GM19193 (cell line): ENCODE measurements around the gene TLL2.

ENCODE experiments used
- POLR2A ChIP-seq: IDR thresholded peaks from 4 replicates; pipeline ENCODE4 v1.6.1; 2011; ENCODE audit not compliant: insufficient read depth, insufficient read length; ENCODE audit errors: extremely low read depth

Gene TLL2

GRCh38 chr10:96352582-96352981 lies 161.1 kb downstream of the TLL2 start:
- no peak for TF ChIP-seq POLR2A

GRCh38 chr10:96352027-96352426 lies 161.7 kb downstream of the TLL2 start:
- TF ChIP-seq POLR2A = no peak

GRCh38 chr10:96346295-96346694 lies 167.4 kb downstream of the TLL2 start:
- no peak for TF ChIP-seq POLR2A

GRCh38 chr10:96345222-96345621 lies 168.5 kb downstream of the TLL2 start:
- TF ChIP-seq POLR2A = no peak

GRCh38 chr10:96344178-96344577 lies 169.5 kb downstream of the TLL2 start:
- no peak for TF ChIP-seq POLR2A

- no peak for TF ChIP-seq POLR2A
These were observed 171.3 kb downstream of the TLL2 start for GRCh38 chr10:96342402-96342801.

- no peak for TF ChIP-seq POLR2A
These were observed 172.2 kb downstream of the TLL2 start for GRCh38 chr10:96341219-96342182.

GRCh38 chr10:96339956-96340904 lies 173.5 kb downstream of the TLL2 start:
- no peak for TF ChIP-seq POLR2A

GRCh38 chr10:96339383-96339782 lies 174.3 kb downstream of the TLL2 start:
- no peak for TF ChIP-seq POLR2A

- TF ChIP-seq POLR2A = no peak
These were observed 175.3 kb downstream of the TLL2 start for GRCh38 chr10:96338279-96338925.

- TF ChIP-seq POLR2A = no peak
These were observed 176.6 kb downstream of the TLL2 start for GRCh38 chr10:96337106-96337505.

GRCh38 chr10:96334616-96335526 lies 178.9 kb downstream of the TLL2 start:
- no peak for TF ChIP-seq POLR2A

GRCh38 chr10:96333101-96333500 lies 180.6 kb downstream of the TLL2 start:
- TF ChIP-seq POLR2A = no peak

- TF ChIP-seq POLR2A = no peak
These were observed 186.3 kb downstream of the TLL2 start for GRCh38 chr10:96327462-96327861.

GRCh38 chr10:96325719-96326373 lies 187.9 kb downstream of the TLL2 start:
- no peak for TF ChIP-seq POLR2A
